ENCODE results near the gene MPPE1. TPM values are rescaled to one million over a fixed set of nuclear protein-coding genes. Genes with fewer than 3 reads are reported as not detected.
A peak's percentile ranks its signal among the peaks of the same experiment; 100 is the strongest.

The MPPE1 gene
- total and polyA plus RNA-seq, 2 of the 4 experiments (the other 2 are of a cell fraction), result 13.8 to 19.9 TPM

GRCh38 chr18:11885278-11885947, 22.7 kb downstream of the MPPE1 start:
- Histone ChIP-seq H3K14ac (replicated peaks; ENCODE audit: low read depth, low read length) (no peak overlapping the region), H3K4me1 (ENCODE audit: control insufficient read depth, insufficient read depth, low read length) (no peaks in the 10 kb centered on the region), H2BK5ac (ENCODE audit: low read depth, low read length, poor library complexity, severe bottlenecking) (no peak overlapping the region), H3K18ac (ENCODE audit: low read depth, low read length) (no peak overlapping the region), H3K9me1 (ENCODE audit: insufficient read depth, low read length) (peaks cover 6% of the 10 kb centered on the region), H3K4me3 (ENCODE audit: insufficient read depth, low read depth, low read length) (no peak overlapping the region), H3K27ac (ENCODE audit: insufficient read depth, low read length) (no peak overlapping the region), H4K91ac (ENCODE audit: insufficient read depth, low read depth, low read length) (no peak overlapping the region), H4K20me1 (ENCODE audit: insufficient read depth, low read length) (no peaks in the 10 kb centered on the region), H3K9me3 (ENCODE audit: control insufficient read depth, insufficient read depth, low read length) (no peaks in the 10 kb centered on the region), H4K8ac (ENCODE audit: low read depth in 2 of 2, low read length in 2 of 2) (no peak overlapping the region), H3K56ac (ENCODE audit: extremely low read depth, insufficient read depth, low read length) (no peak overlapping the region), H3K4ac (ENCODE audit: low read depth, low read length) (no peak overlapping the region), H2BK120ac (ENCODE audit: low read depth, low read length) (no peak overlapping the region), H3K9ac (ENCODE audit: low read depth, low read length) (no peak overlapping the region), H3K23ac (ENCODE audit: low read depth, low read length) (no peak overlapping the region), H3K79me1 (ENCODE audit: low read depth in 1 of 2, low read length in 2 of 2) (no peaks in the 10 kb centered on the region), H2AK5ac (ENCODE audit: low read depth, low read length) (no peak overlapping the region), H2AFZ (replicated peaks; ENCODE audit: low read length, poor library complexity) (no peak overlapping the region), H4K5ac (ENCODE audit: low read depth, low read length) (no peak overlapping the region), H3K27me3 (ENCODE audit: control insufficient read depth, insufficient read depth, low read length) (no peaks in the 10 kb centered on the region), H2BK15ac (ENCODE audit: low read depth, low read length) (peak overlapping the region; percentile 29; the same call in 1 of the 3 replicates), H3K4me2 (ENCODE audit: low read depth, low read length) (no peak overlapping the region), H2BK20ac (ENCODE audit: low read depth, low read length) (no peak overlapping the region), H3K36me3 (ENCODE audit: control insufficient read depth, insufficient read depth, low read length) (peaks cover 33% of the 10 kb centered on the region), H2AK9ac (replicated peaks; ENCODE audit: low read depth, low read length, poor library complexity) (no peak overlapping the region)
- CTCF ChIA-PET, result no interaction called here
- TF ChIP-seq MAZ (IDR thresholded peaks at IDR 0.05; ENCODE audit: borderline replicate concordance, low read depth, low read length) (no peak), SMC3 (IDR thresholded peaks at IDR 0.05; ENCODE audit: low read depth, low read length) (no peak), ELK1 (IDR thresholded peaks at IDR 0.05; ENCODE audit: borderline replicate concordance, low read depth, low read length) (no peak), USF2 (IDR thresholded peaks at IDR 0.05; ENCODE audit: low read depth, low read length) (no peak)
- POLR2A ChIA-PET (ENCODE audit: unreplicated experiment), result no interaction called here
- no peak for DNase-seq
- in situ Hi-C loops (cut with MboI; ENCODE audit: low sequenced_read_pairs) (no loop called here), intact Hi-C loops (cut with micrococcal nuclease) (no loop called here), dilution Hi-C loops (cut with HindIII; ENCODE audit: low sequenced_read_pairs, unreplicated experiment) (no loop called here)
- no TSS peak for BruUV-seq (replicated peaks)
- no peak for ATAC-seq (ENCODE audit: low read depth)
- WGBS, 2 experiments (ENCODE audit: extremely low coverage in 2 of 2, insufficient read length in 1 of 2), result 96% methylated on average over 7 of the region's 22 CpGs; no CpG with 5 or more reads in 1 of the 2 experiments

All from IMR-90 (cell line).